Kidney (tissue), 14 donors: ENCODE data around the gene NECTIN4. TPM values are rescaled to one million over a fixed set of nuclear protein-coding genes. Genes with fewer than 3 reads are reported as not detected.
A peak's percentile ranks its signal among the peaks of the same experiment; 100 is the strongest.

Experiments used
- DNase-seq, 5 donors: peaks; one replicate each; pipeline ENCODE4 v3.0.0-alpha.2; 2013 to 2020
- FAIRE-seq: peaks from 2 replicates; lab custom pipeline; 2012; peaks lifted over from hg19 to GRCh38; lab: Jason Lieb, UNC
- H3K27ac ChIP-seq, 2 donors: one replicate each; pipeline ENCODE4 v1.7.0; 2013; ENCODE audit warnings: low read depth in 2 of 2, low read length in 2 of 2, inconsistent platforms in 1 of 2
- H3K27me3 ChIP-seq: one replicate; pipeline ENCODE4 v1.7.1; 2013; ENCODE audit warnings: low read length, inconsistent platforms; ENCODE audit not compliant: control insufficient read depth, insufficient read depth
- H3K36me3 ChIP-seq, 3 donors: one replicate each; pipeline versions ENCODE4 v1.7.0 to v1.7.1; 2013; ENCODE audit warnings: low read length in 3 of 3, control low read depth in 1 of 3, inconsistent platforms in 1 of 3; ENCODE audit not compliant: insufficient read depth in 3 of 3, control insufficient read depth in 2 of 3
- H3K4me1 ChIP-seq, 3 donors: one replicate each; pipeline versions ENCODE4 v1.7.0 to v1.7.1; 2013; ENCODE audit warnings: low read length in 3 of 3, inconsistent platforms in 1 of 3, low read depth in 1 of 3; ENCODE audit not compliant: control insufficient read depth in 2 of 3, insufficient read depth in 2 of 3
- H3K4me3 ChIP-seq, 3 donors: one replicate each; pipeline versions ENCODE4 v1.7.0 to v1.8.1; 2013; ENCODE audit warnings: low read length in 3 of 3, control low read depth in 1 of 3, inconsistent platforms in 1 of 3
- H3K9ac ChIP-seq, 3 donors: one replicate each; pipeline versions ENCODE4 v1.7.0 to v1.7.1; 2013; ENCODE audit warnings: low read length in 3 of 3, control low read depth in 1 of 3, inconsistent platforms in 1 of 3
- H3K9me3 ChIP-seq, 3 donors: one replicate each; pipeline versions ENCODE4 v1.7.0 to v1.7.1; 2013; ENCODE audit warnings: low read length in 3 of 3, control low read depth in 1 of 3, inconsistent platforms in 1 of 3; ENCODE audit not compliant: control insufficient read depth in 2 of 3, insufficient read depth in 1 of 3
- intact Hi-C: fragments of 100-400 bp; cut with DNase I; formaldehyde crosslinking; loops from one replicate; pipeline ENCODE4 v1.11.1; 2022
- polyA plus RNA-seq: library from polyadenylated mRNA; stranded (reverse); fragments of 350-450 nt; fragmentation: Illumina TruSeq; extraction: RNeasy Lipid Tissue Mini Kit (QIAGEN cat#74804); gene quantifications from one replicate; pipeline ENCODE4 v1.2.3, GENCODE V29; 2014; ENCODE audit warnings: low read depth, low replicate concordance; ENCODE audit not compliant: insufficient read depth
- total RNA-seq: library from RNA; stranded (reverse); fragmentation: NEBNext Ultra II Directional; extraction: Animal tissue kit (Norgen Biotek cat#: 25700); gene quantifications from one replicate; pipeline ENCODE4 v1.2.1, GENCODE V29; 2021
- TF ChIP-seq, protein P1 (sequence below): IDR thresholded peaks from 3 replicates; pipeline ENCODE4 v1.5.1; 2012; ENCODE audit warnings: mild to moderate bottlenecking, moderate library complexity, borderline replicate concordance; ENCODE audit not compliant: insufficient read depth; ENCODE audit errors: extremely low read depth
- donor health status: control.
- donor health status: control.
- donor health status: control.
- donor health status: control.
- donor health status: control.
- donor health status: DM: yes; HTN: yes; CAD: no.
- donor health status: Normal renal cell carcinoma (clear cell type).

The NECTIN4 gene
- total and polyA plus RNA-seq, 2 donors from 2014 or later = 2.7 to 12.8 TPM

DNA sequence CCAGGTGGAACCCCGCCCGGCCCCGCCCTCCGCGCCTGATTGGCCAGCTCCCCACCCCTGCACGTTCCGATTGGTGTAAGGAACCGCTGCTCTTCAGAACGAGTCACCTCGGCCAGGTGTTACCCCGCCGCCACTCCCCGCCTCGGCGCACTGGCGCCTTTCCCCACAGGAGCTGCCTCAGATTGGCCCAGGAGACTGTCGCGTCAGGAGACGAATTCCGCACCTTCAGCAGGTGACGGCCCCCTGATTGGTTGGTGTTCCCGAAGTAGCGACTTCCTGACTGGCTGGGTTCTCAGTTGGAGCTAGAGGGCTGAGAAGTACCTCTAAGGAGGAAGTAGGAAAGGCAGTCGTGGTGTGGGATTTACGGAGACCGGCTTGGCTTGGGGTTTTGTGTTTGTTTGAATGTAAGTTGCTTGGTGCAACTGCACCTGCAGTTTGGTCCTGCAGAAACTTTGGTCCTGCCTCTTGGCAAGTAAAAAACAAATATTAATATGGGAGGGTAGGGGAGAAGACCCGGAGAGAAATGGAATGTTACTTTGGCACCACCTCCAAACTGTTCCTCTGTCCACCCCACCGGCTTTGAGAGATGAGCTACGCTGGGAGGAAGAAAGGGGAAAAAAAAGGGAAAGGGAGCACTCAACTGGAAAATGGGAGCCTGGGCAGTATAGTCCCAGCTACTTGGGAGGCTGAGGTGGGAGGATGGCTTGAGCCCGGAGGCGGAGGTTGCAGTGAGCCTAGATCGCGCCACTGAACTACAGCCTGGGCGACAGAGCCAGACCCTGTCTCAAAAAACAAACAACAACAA lies 68.0 kb downstream of the NECTIN4 start:
- H3K4me3 ChIP-seq = peak overlapping the region; percentile 77 to 96 (median 91)
- H3K9ac ChIP-seq = peak overlapping the region; percentile 41 to 90 (median 86)
- H3K27ac ChIP-seq = peak overlapping the region; percentile 78 to 92
- H3K27me3 ChIP-seq = peaks cover 2% of the 10 kb centered on the region
- no peaks in the 10 kb centered on the region for H3K9me3 ChIP-seq
- TF ChIP-seq, protein P1, sequence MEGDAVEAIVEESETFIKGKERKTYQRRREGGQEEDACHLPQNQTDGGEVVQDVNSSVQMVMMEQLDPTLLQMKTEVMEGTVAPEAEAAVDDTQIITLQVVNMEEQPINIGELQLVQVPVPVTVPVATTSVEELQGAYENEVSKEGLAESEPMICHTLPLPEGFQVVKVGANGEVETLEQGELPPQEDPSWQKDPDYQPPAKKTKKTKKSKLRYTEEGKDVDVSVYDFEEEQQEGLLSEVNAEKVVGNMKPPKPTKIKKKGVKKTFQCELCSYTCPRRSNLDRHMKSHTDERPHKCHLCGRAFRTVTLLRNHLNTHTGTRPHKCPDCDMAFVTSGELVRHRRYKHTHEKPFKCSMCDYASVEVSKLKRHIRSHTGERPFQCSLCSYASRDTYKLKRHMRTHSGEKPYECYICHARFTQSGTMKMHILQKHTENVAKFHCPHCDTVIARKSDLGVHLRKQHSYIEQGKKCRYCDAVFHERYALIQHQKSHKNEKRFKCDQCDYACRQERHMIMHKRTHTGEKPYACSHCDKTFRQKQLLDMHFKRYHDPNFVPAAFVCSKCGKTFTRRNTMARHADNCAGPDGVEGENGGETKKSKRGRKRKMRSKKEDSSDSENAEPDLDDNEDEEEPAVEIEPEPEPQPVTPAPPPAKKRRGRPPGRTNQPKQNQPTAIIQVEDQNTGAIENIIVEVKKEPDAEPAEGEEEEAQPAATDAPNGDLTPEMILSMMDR = no peak
- H3K4me1 ChIP-seq = peaks cover 0 to 14% (median 11%) of the 10 kb centered on the region in 3 donors
- FAIRE-seq (peak; percentile 27), DNase-seq (peak; percentile 96 to 98 (median 96))
- no peaks in the 10 kb centered on the region for H3K36me3 ChIP-seq
- intact Hi-C loops = no loop called here

Other genes starting within 250 kb of the NECTIN4 start
- 1.8 TPM for gene CD244, start 226.7 kb downstream of the NECTIN4 start, total RNA-seq
- gene CD244, start 226.7 kb downstream of the NECTIN4 start, polyA plus RNA-seq = 0.15 TPM
- gene ITLN1, start 204.4 kb downstream of the NECTIN4 start, total RNA-seq = not detected
- 15.4 TPM for gene ITLN1, start 204.4 kb downstream of the NECTIN4 start, polyA plus RNA-seq
- not detected for gene ITLN2, start 134.7 kb downstream of the NECTIN4 start, total RNA-seq
- gene ITLN2, start 134.7 kb downstream of the NECTIN4 start, polyA plus RNA-seq = 0.88 TPM
- gene F11R, start 68.4 kb downstream of the NECTIN4 start, total RNA-seq = 117 TPM
- gene F11R, start 68.4 kb downstream of the NECTIN4 start, polyA plus RNA-seq = 36.9 TPM
- 74.5 TPM for gene TSTD1, start 50.6 kb downstream of the NECTIN4 start, total RNA-seq
- 200 TPM for gene TSTD1, start 50.6 kb downstream of the NECTIN4 start, polyA plus RNA-seq
- gene USF1, start 43.6 kb downstream of the NECTIN4 start, total RNA-seq = 56.1 TPM
- 48.7 TPM for gene USF1, start 43.6 kb downstream of the NECTIN4 start, polyA plus RNA-seq
- gene ARHGAP30, start 19.7 kb downstream of the NECTIN4 start, total RNA-seq = 21.6 TPM
- gene ARHGAP30, start 19.7 kb downstream of the NECTIN4 start, polyA plus RNA-seq = 1.2 TPM
- 21.9 TPM for gene KLHDC9, start 8.8 kb upstream of the NECTIN4 start, total RNA-seq
- 32.2 TPM for gene KLHDC9, start 8.8 kb upstream of the NECTIN4 start, polyA plus RNA-seq
- 46.7 TPM for gene PFDN2, start 28.5 kb upstream of the NECTIN4 start, total RNA-seq
- gene PFDN2, start 28.5 kb upstream of the NECTIN4 start, polyA plus RNA-seq = 149 TPM
- 42.3 TPM for gene NIT1, start 28.5 kb upstream of the NECTIN4 start, total RNA-seq
- gene NIT1, start 28.5 kb upstream of the NECTIN4 start, polyA plus RNA-seq = 91.5 TPM
- 37.2 TPM for gene DEDD, start 43.1 kb upstream of the NECTIN4 start, total RNA-seq
- 23.2 TPM for gene DEDD, start 43.1 kb upstream of the NECTIN4 start, polyA plus RNA-seq
- 96.9 TPM for gene UFC1, start 64.4 kb upstream of the NECTIN4 start, total RNA-seq
- 175 TPM for gene UFC1, start 64.4 kb upstream of the NECTIN4 start, polyA plus RNA-seq
- 26.3 TPM for gene USP21, start 69.9 kb upstream of the NECTIN4 start, total RNA-seq
- 27.7 TPM for gene USP21, start 69.9 kb upstream of the NECTIN4 start, polyA plus RNA-seq
- 23.6 TPM for gene PPOX, start 76.9 kb upstream of the NECTIN4 start, total RNA-seq
- 29.4 TPM for gene PPOX, start 76.9 kb upstream of the NECTIN4 start, polyA plus RNA-seq
- 22.9 TPM for gene B4GALT3, start 87.9 kb upstream of the NECTIN4 start, total RNA-seq
- gene B4GALT3, start 87.9 kb upstream of the NECTIN4 start, polyA plus RNA-seq = 33.5 TPM
- gene ADAMTS4, start 109.5 kb upstream of the NECTIN4 start, total RNA-seq = 14.0 TPM
- gene ADAMTS4, start 109.5 kb upstream of the NECTIN4 start, polyA plus RNA-seq = 0.26 TPM
- 92.7 TPM for gene NDUFS2, start 112.8 kb upstream of the NECTIN4 start, total RNA-seq
- 197 TPM for gene NDUFS2, start 112.8 kb upstream of the NECTIN4 start, polyA plus RNA-seq
- 43.4 TPM for gene FCER1G, start 125.7 kb upstream of the NECTIN4 start, total RNA-seq
- 38.9 TPM for gene FCER1G, start 125.7 kb upstream of the NECTIN4 start, polyA plus RNA-seq
- not detected for gene APOA2, start 134.1 kb upstream of the NECTIN4 start, total RNA-seq
- gene APOA2, start 134.1 kb upstream of the NECTIN4 start, polyA plus RNA-seq = not detected
- 12.1 TPM for gene TOMM40L, start 136.5 kb upstream of the NECTIN4 start, total RNA-seq
- gene TOMM40L, start 136.5 kb upstream of the NECTIN4 start, polyA plus RNA-seq = 29.0 TPM
- gene NR1I3, start 148.6 kb upstream of the NECTIN4 start, total RNA-seq = not detected
- 19.6 TPM for gene NR1I3, start 148.6 kb upstream of the NECTIN4 start, polyA plus RNA-seq
- gene PCP4L1, start 169.2 kb upstream of the NECTIN4 start, total RNA-seq = 1.3 TPM
- gene PCP4L1, start 169.2 kb upstream of the NECTIN4 start, polyA plus RNA-seq = 1.2 TPM
- 4.1 TPM for gene MPZ, start 220.4 kb upstream of the NECTIN4 start, total RNA-seq
- gene MPZ, start 220.4 kb upstream of the NECTIN4 start, polyA plus RNA-seq = 3.0 TPM
- gene SDHC, start 224.8 kb upstream of the NECTIN4 start, total RNA-seq = 209 TPM
- gene SDHC, start 224.8 kb upstream of the NECTIN4 start, polyA plus RNA-seq = 390 TPM